Measurements from ENCODE around the gene SLC38A10.

SLC38A10 gene

DNA sequence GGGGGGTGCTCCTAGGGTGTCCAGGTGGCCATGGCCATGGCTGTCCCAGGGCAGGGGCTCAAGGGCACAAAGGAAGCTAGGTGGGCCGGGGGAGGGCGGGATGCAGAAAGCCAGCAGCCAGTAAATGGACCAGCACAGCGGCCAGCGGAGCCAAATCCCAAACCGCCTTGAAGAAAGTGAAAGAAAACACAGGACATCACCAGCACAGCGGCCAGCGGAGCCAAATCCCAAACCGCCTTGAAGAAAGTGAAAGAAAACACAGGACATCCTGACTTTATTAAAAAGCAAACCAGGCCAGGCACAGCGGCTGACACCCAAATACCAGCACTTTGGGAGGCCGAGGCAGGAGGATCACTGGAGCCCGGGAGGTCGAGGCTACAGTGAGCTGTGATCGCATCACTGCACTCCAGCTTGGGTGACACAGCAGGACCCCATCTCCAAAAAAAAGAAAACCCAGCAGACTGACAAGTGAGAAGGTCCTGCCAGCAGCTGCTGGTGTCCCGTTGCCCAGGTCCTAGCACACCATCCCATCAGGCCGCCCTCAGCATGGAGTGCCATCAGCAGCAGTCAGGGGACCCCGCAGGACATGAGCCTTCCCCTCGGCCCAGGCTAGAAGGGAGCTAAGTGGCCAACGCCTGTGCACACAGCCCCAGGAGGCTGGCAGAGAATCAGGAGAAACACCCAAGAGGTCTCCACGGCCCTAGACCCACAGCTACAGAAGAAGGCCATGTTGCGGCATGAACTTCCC, 17.0 kb downstream of the SLC38A10 start:
- DNase-seq (ENCODE audit: low read depth in 2 of 2) = no peak

DNA sequence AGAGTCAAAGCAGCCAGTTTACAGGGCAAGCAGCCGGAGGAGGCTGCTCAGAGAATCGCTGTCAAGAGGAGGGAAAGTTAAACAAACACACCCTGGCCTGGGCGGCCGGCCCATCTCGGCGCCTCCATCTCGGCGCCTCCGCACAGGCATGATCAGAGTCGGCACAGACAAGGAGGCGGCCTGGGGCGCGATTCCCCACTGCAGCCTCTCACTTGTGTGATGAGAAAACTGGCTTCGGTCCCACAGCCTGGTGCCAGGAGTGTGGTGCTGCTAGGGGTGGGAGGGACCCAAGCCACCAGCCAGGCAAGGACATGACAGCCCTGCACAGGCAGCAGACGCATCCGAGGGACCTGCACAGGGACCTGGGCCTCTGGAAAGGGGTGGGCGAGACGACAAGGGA, 17.7 kb downstream of the SLC38A10 start:
- DNase-seq (ENCODE audit: low read depth in 2 of 2) = no peak

DNA sequence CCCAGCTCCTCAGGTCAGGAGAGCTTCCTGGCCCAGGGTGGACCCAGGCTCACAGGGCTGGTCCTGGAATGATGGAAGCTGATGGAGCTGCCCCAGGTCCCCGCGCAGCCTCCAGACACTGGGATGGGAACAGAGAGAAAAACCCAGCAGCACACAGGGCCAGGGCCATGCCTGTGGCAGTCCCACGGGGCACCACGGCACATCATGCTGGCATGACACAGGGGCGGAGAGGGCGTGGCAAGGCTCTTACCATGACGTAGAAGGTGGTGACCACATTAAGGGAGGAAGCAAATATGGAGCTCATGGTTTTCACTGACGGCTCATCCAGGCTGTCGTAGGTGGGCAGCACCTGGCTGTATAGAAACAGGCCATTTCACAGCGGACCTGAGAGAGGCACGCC, 18.3 kb downstream of the SLC38A10 start:
- DNase-seq (ENCODE audit: low read depth in 2 of 2) = no peak

DNA sequence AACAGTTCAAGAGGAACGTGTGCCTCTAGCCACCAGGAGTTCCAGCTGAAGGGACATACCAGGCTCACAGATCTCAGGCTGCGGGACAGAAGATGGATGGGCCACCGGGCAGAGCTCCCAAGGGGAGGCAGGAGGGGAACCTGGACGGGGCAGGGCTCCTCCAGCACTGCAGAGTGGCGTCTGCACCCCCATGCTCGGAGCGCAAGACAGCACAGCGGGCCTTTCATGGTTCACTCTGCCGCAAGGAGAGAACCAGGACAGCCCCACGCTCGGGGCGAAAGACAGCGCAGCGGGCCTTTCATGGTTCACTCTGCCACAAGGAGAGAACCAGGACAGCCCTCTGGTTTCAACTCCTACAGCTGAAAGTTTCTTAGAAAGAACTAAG, 20.6 kb downstream of the SLC38A10 start:
- DNase-seq (ENCODE audit: low read depth in 2 of 2) = no peak

- DNase-seq (ENCODE audit: low read depth in 2 of 2) = no peak
Observed at GRCh38 chr17:81273698-81274470, 21.2 kb downstream of the SLC38A10 start.

GRCh38 chr17:81272616-81273015, 22.5 kb downstream of the SLC38A10 start:
- no peak for DNase-seq (ENCODE audit: low read depth in 2 of 2)

- DNase-seq (ENCODE audit: low read depth in 2 of 2) = no peak
Observed at GRCh38 chr17:81271226-81271625, 23.9 kb downstream of the SLC38A10 start.

GRCh38 chr17:81270279-81270678, 24.8 kb downstream of the SLC38A10 start:
- no peak for DNase-seq (ENCODE audit: low read depth in 2 of 2)

GRCh38 chr17:81267390-81268067, 27.6 kb downstream of the SLC38A10 start:
- DNase-seq (ENCODE audit: low read depth in 2 of 2) = no peak

DNA sequence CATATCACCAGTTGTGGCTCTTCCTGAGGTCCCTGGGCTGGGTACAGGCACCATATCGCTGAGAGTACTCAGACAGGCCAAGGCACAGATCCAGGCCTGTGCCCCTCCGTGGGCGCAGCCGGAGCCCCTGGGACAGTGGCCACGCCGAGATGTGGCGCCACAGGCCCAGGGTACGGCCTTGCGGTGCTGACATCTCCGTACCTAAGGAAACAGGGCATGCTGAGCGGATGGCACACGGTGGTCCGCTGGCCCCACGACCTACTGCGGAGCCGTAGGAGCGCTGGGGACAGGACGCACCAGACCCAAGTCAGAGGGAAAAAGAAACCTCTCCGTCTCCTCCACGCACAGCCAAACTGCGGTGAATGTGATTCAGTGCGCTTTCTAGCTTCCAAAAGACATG, 29.5 kb downstream of the SLC38A10 start:
- no peak for DNase-seq (ENCODE audit: low read depth in 2 of 2)

- no peak for DNase-seq (ENCODE audit: low read depth in 2 of 2)
Observed at GRCh38 chr17:81264640-81265039, 30.5 kb downstream of the SLC38A10 start.

- DNase-seq (ENCODE audit: low read depth in 2 of 2) = no peak
Observed at GRCh38 chr17:81263371-81264181, 31.5 kb downstream of the SLC38A10 start.

- DNase-seq (ENCODE audit: low read depth in 2 of 2) = no peak
Observed at GRCh38 chr17:81261582-81262336, 33.3 kb downstream of the SLC38A10 start.

- DNase-seq (ENCODE audit: low read depth in 2 of 2) = no peak
Observed at GRCh38 chr17:81261096-81261495, 34.0 kb downstream of the SLC38A10 start.

GRCh38 chr17:81260641-81261040, 34.5 kb downstream of the SLC38A10 start:
- no peak for DNase-seq (ENCODE audit: low read depth in 2 of 2)

DNA sequence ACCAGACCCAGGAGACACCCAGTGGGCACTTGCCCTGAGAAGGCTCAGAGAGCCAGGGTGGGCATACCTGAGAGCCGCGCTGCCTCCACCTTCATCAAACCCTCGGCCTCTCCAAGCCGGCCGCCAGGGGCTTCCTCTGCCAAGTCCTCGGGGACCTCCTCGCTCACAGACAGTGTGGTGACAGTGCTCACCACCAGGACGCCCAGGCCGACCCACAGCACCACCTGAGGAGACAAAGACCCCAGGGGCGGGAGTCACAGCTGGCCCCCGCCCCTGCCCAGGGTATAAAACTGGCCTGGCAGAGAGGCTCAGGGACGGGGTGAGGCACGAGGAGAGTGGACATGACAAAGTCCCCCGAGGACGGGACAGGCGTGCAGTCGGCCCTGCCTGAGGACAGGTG, 34.9 kb downstream of the SLC38A10 start:
- no peak for DNase-seq (ENCODE audit: low read depth in 2 of 2)

DNA sequence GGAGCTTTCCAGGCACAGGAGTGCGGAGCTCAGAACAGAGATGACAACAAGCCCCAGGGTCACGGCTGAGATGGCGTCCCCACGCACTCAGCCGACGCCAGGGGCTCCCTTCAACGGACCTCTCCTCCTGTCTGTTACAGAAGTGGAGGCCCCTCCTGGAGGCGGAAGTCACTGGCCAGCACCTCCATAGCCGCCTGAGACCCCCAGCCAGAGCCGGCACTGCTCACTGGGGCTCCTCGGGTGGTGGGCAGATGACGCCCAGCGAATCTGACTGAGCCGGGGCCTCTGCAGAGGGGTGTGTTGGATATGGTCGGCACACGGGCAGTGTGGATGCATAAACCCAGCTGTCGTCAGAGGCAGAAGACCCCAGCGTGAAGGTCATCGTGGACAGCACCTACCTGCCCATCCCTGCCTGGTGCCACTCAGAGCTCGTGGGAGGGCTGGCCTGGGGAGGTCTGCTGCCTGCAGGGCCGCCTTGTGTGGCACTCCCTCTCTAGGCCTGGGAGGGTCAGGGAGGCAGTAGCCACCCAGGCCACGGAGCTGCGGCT, 36.0 kb downstream of the SLC38A10 start:
- DNase-seq (ENCODE audit: low read depth in 2 of 2) = no peak

GRCh38 chr17:81258292-81258691, 36.8 kb downstream of the SLC38A10 start:
- DNase-seq (ENCODE audit: low read depth in 2 of 2) = no peak

- DNase-seq (ENCODE audit: low read depth in 2 of 2) = no peak
Observed at GRCh38 chr17:81257533-81257932, 37.6 kb downstream of the SLC38A10 start.

GRCh38 chr17:81256616-81257015, 38.5 kb downstream of the SLC38A10 start:
- no peak for DNase-seq (ENCODE audit: low read depth in 2 of 2)

Measured in stimulated activated CD4-positive, alpha-beta T cell treated with anti-CD3 and anti-CD28 coated beads, Interleukin-4, amount 100 ng/mL, for 48 hours (primary cell).